ENCODE results near the gene HNRNPR. TPM values are rescaled to one million over a fixed set of nuclear protein-coding genes. Genes with fewer than 3 reads are reported as not detected.

HNRNPR gene
- 203 and 214 TPM in 2 replicates for total RNA-seq (2021; fragmentation: NEBNext Ultra II Directional; extraction: Animal tissue kit (Norgen Biotek cat#: 25700))
- polyA plus RNA-seq (2011; rRNA removed), result 76.8 and 110 TPM in 2 replicates
- 157 TPM for polyA plus RNA-seq (2011; cell fraction: cytosol; rRNA removed)
- 30.5 TPM for polyA plus RNA-seq (2011; cell fraction: nucleus; rRNA removed)
- 159 to 195 TPM (median 176 TPM) in 4 replicates for polyA plus RNA-seq (2012, experiment 1 of 2)
- polyA plus RNA-seq (2012, experiment 2 of 2), result 19.5 TPM
- 105 TPM for polyA plus RNA-seq (2013, experiment 1 of 2)
- polyA plus RNA-seq (2013, experiment 2 of 2), result 107 TPM
- polyA minus RNA-seq (2011; rRNA and poly(A)+ RNA removed), result 106 and 111 TPM in 2 replicates
- 67.5 TPM for polyA minus RNA-seq (2011; cell fraction: cytosol; rRNA and poly(A)+ RNA removed)
- polyA minus RNA-seq (2011; cell fraction: nucleus; rRNA and poly(A)+ RNA removed), result 50.2 TPM
- long read RNA-seq, experiment 1, transcript HNRNPR-201 (11 exons, 2,629 nt), result major isoform, 5 of 247 reads
- long read RNA-seq, experiment 1, partial matches to known transcripts, result 95 of 247 reads
- long read RNA-seq, experiment 1, other reads (novel, unspliced or antisense), result 141 of 247 reads
- long read RNA-seq, experiment 2, full-length matches to known transcripts, result 104 of 536 reads
- long read RNA-seq, experiment 2, partial matches to known transcripts, result 97 of 536 reads
- long read RNA-seq, experiment 2, other reads (novel, unspliced or antisense), result 335 of 536 reads

DNA sequence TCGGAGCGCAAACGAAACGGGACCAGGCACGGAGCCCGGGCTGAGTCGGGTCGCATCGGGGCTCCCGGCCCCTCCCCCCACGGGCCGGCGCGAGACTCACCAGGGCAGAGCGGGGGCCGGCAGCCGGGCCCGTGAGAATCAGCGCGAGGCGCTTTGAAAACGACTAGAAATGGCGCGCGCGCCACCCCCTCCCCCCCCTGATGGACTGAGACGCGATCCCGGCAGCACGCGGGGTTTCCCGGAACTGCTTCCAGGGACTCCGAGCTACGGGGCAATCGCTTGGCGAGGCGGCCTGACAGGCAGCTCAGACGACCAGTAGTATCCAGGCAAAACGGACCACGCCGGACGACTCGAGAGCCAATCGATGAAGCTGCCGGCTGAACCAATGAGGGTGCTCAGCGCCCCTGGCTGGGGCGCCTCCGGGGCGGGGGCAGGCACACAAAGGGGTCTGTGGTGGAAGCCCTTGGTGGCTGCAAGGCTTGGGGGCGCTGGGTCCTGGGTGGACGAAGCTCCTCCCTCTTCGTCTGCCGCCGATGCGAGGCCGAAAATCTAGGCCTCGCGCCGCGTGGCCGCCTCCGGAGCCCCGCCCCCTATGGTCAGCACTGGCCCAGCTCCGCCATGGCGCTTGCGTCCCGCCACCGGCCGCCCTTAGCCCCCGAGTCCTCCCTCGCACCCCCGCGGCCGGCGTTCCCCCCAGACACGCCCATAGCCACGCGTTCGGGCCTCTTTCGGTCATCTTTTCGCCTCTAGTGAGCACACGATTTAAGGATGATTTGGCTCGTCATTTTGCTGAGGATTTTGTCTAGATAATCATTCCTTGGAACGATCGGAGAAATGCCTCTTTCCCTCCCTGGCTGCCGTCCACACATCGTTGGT is at the start of gene HNRNPR:
TSS of gene HNRNPR (minus strand) at position 174 of the 876 bp plus-strand sequence. CDS start 3,276 bp downstream, outside the sequence.
- peaks cover 15 to 30% of the 10 kb centered on the region in 2 experiments for H4K20me1 ChIP-seq (replicated peaks in 1 of 2; ENCODE audit: control insufficient read depth in 1 of 2, insufficient read depth in 2 of 2, low read length in 2 of 2)
- FAIRE-seq, result peak; percentile 65
- TF ChIP-seq KDM1A (IDR thresholded peaks at IDR 0.05; ENCODE audit: borderline replicate concordance, low read length), result no peak
- TF ChIP-seq RFX5 (IDR thresholded peaks at IDR 0.05; ENCODE audit: borderline replicate concordance, low read depth, low read length), result no peak
- no peak for TF ChIP-seq KDM5A (IDR thresholded peaks at IDR 0.05; ENCODE audit: low read length)
- TF ChIP-seq RAD21 (IDR thresholded peaks at IDR 0.05 in 1 of 2, conservative IDR thresholded peaks at IDR 0.05 in 1 of 2; ENCODE audit: low read depth in 2 of 2, low read length in 2 of 2), result no peak
- TF ChIP-seq CBX5 (IDR thresholded peaks at IDR 0.05; ENCODE audit: low read depth, low read length), result no peak
- no peak for TF ChIP-seq CBX8 (IDR thresholded peaks at IDR 0.05; ENCODE audit: borderline replicate concordance, low read depth, low read length)
- TF ChIP-seq FOSL1 (IDR thresholded peaks at IDR 0.05; ENCODE audit: insufficient read depth, low read depth, low read length), result no peak

More for the DNA sequence above, at the start of gene HNRNPR:
- H3K79me2 ChIP-seq (ENCODE audit: control insufficient read depth in 1 of 2, insufficient read depth in 2 of 2, low read length in 2 of 2), result peaks cover 38 to 45% of the 10 kb centered on the region in 2 experiments
- H4K5ac ChIP-seq (ENCODE audit: insufficient read length, low read depth, low read length), result peak within 1 kb of the TSS; percentile 82
- peak within 1 kb of the TSS; percentile 97 to 99 for H3K4me2 ChIP-seq (ENCODE audit: insufficient read depth in 1 of 2, low read depth in 2 of 2, low read length in 2 of 2)
- ChIA-PET POLR2A (ENCODE audit: partially characterized antibody) (interaction anchor here (0.6 to 1.7 kb wide), 36 partner anchors 9 to 372 kb away, joined by 3 to 23 read pairs (median 4); partner anchors contain the start of genes ID3, LACTBL1, RPL11 and TCEA3), CTCF (ENCODE audit: partially characterized antibody) (interaction anchor here (0.8 to 1.4 kb wide), 4 partner anchors 59 to 323 kb away, joined by 3 to 6 read pairs (median 4); no protein-coding TSS in a partner anchor)
- H3K9ac ChIP-seq (replicated peaks in 1 of 4; ENCODE audit: extremely low read depth in 1 of 4, low read depth in 3 of 4, low read length in 3 of 4), result peak within 1 kb of the TSS; percentile 90 to 98 (median 94)
- H4K8ac ChIP-seq (ENCODE audit: extremely low read depth, insufficient read depth, low read length), result peak within 1 kb of the TSS; percentile 97; the same call in 1 of the 2 replicates
- peak within 1 kb of the TSS; percentile 94 for H3K56ac ChIP-seq (replicated peaks; ENCODE audit: insufficient read length, low read depth, low read length)
- H2BK5ac ChIP-seq (ENCODE audit: low read depth, low read length), result peak within 1 kb of the TSS; percentile 83
- peak within 1 kb of the TSS; percentile 85 for H3K27ac ChIP-seq (ENCODE audit: low read depth, low read length)
- peak within 1 kb of the TSS; percentile 79 for H3K18ac ChIP-seq (ENCODE audit: extremely low read depth, low read length)
- peak within 1 kb of the TSS; percentile 58 for H3K14ac ChIP-seq (ENCODE audit: insufficient read length)
- H3K23me2 ChIP-seq (ENCODE audit: low read depth, low read length), result peaks cover 8% of the 10 kb centered on the region
- peak within 1 kb of the TSS; percentile 99 for H2AFZ ChIP-seq (ENCODE audit: low read length)
- peak within 1 kb of the TSS; percentile 47 for H2BK120ac ChIP-seq (replicated peaks; ENCODE audit: low read depth, low read length)
- peak within 1 kb of the TSS; percentile 18 for H3K23ac ChIP-seq (ENCODE audit: insufficient read length)
- no peaks in the 10 kb centered on the region for H3K9me3 ChIP-seq (ENCODE audit: insufficient read depth in 2 of 2, low read depth in 1 of 2, low read length in 1 of 2)
- H2BK20ac ChIP-seq (ENCODE audit: low read length), result no peak within 1 kb of the TSS
- peaks cover 0 to 8% (median 3%) of the 10 kb centered on the region in 4 experiments; a peak in 1 of 7 replicates for H3K4me1 ChIP-seq (replicated peaks in 1 of 4; ENCODE audit: control insufficient read depth in 3 of 4, insufficient read depth in 4 of 4, low read length in 3 of 4)
- H3K36me3 ChIP-seq (ENCODE audit: control insufficient read depth in 2 of 4, insufficient read depth in 4 of 4, low read length in 3 of 4), result no peaks in the 10 kb centered on the region
- peak within 1 kb of the TSS; percentile 73 for H3K4ac ChIP-seq (replicated peaks; ENCODE audit: insufficient read length, low read depth, low read length)
- WGBS, 2 experiments (ENCODE audit: extremely low coverage in 1 of 2, insufficient coverage in 1 of 2, insufficient read length in 1 of 2, insufficient replicate concordance in 2 of 2, low coverage in 1 of 2, low lambda C conversion rate in 2 of 2, missing lambda C conversion rate in 1 of 2), result 1% methylated on average over 49 of the region's 87 CpGs; no CpG with 5 or more reads in 1 of the 2 experiments
- H2AK5ac ChIP-seq (ENCODE audit: low read depth, low read length), result no peak within 1 kb of the TSS
- peak within 1 kb of the TSS; percentile 93 for H4K91ac ChIP-seq (replicated peaks; ENCODE audit: insufficient read length, low read length)
- peaks cover 2 to 29% (median 15%) of the 10 kb centered on the region in 4 experiments for H3K27me3 ChIP-seq (replicated peaks in 1 of 4; ENCODE audit: control insufficient read depth in 3 of 4, extremely low read depth in 1 of 4, insufficient read depth in 3 of 4, low read length in 3 of 4)
- H2BK15ac ChIP-seq (ENCODE audit: low read length), result peak within 1 kb of the TSS; percentile 36; the same call in 1 of the 2 replicates
- peak; percentile 99 to 100 for DNase-seq (ENCODE audit: low read depth in 1 of 2, low spot score in 2 of 2)
- H2BK12ac ChIP-seq (ENCODE audit: low read depth, low read length), result no peak within 1 kb of the TSS
- no peaks in the 10 kb centered on the region for H3K79me1 ChIP-seq (ENCODE audit: low read depth, low read length)
- H3K4me3 ChIP-seq (ENCODE audit: extremely low read depth in 1 of 4, insufficient read depth in 2 of 4, low read depth in 3 of 4, low read length in 4 of 4), result peak within 1 kb of the TSS; percentile 87 to 91 (median 90)
